HG03575 (cell line): Measurements from ENCODE around the gene BTG4.
A peak's percentile ranks its signal among the peaks of the same experiment; 100 is the strongest.

ENCODE experiments used
- ATAC-seq: cut with Tn5 transposase; IDR thresholded peaks from one replicate; pipeline ENCODE4 v1.9.1; 2021; ENCODE audit not compliant: unreplicated experiment, insufficient number of reproducible peaks, low FRiP score; ENCODE audit errors: extremely low read depth

The BTG4 gene

GRCh38 chr11:111446404-111447111, 65.6 kb downstream of the BTG4 start:
- ATAC-seq: peak; percentile 80

DNA sequence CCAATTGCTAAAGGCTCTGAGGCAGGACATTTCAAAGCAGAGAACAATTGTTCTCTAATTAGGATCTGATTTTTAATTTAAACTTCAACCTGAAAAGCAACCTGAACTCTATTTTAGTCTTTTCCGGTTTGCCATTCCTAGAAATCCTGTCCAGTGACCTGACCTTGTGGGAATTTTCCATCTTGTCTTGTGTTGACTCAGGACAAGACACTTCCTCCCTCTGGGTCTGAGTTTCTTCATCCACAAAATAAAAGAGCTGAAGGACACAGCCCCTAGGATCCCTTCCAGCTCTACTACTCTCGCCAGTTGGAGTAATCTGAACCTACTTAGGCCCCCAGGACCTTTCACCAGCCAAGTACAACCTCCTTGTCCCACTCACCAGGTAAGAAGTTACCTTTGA, 66.6 kb downstream of the BTG4 start:
- ATAC-seq: no peak
